GM23248 (cell line): ENCODE data around the gene NUP160.

Experiments used
- EZH2 ChIP-seq: fragments of 200-600 bp; sonication (generic); IDR thresholded peaks from 2 replicates; pipeline ENCODE4 v1.6.1; 2018; ENCODE audit warnings: antibody characterized with exemption, mild to moderate bottlenecking; ENCODE audit not compliant: insufficient read depth, poor library complexity, severe bottlenecking
- EZH2phosphoT487 ChIP-seq: fragments of 200-600 bp; sonication (generic); IDR thresholded peaks from 2 replicates; pipeline ENCODE4 v1.6.1; 2018; ENCODE audit warnings: antibody characterized with exemption, moderate library complexity, mild to moderate bottlenecking, low read depth; ENCODE audit not compliant: insufficient read depth

DNA sequence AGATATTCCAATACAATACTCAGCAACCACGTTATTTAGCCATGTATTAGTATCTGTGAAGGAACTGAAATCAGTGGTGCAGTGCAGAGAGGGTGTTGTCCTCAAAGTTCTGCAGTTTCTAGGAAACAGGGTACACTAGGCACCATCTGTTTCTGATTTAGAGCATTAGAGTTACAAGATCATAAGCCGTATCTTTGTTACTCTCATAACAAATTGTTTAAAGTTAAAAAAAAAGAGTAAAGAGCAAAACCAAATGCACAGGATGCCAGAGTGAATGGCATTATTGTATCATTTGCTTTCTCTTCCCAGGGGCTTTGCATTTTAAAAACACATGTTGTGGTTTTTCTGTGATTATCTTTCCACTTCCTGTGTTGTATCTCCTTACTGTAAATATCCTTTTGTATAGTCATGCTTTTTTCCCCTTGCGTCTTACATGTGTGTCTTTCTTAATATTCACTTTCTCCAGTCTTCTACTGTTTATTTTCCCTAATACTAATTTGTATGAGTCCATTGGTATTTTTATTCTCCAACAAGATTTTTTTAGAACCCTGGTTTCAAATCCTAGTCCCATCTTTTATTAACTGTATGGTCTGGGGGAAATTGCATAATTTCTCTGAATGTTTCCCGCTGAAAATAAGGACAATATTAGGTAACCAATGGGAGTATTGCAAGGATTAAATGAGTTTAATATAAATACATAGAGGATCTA, 15.2 kb upstream of the NUP160 start:
- no peak for TF ChIP-seq EZH2
- 0 out of 2 replicates have a peak, but pooled peaks have one; percentile 57 for TF ChIP-seq EZH2phosphoT487
